ENCODE data around the gene PCAT7.
"Not testable (repeated sequence)": the region's sequence is repeated elsewhere in the genome, so short reads cannot be mapped to it uniquely, and the experiment has no call there.

The PCAT7 gene

GRCh38 chr9:94563548-94563947, 8.7 kb downstream of the PCAT7 start:
- no peak for DNase-seq (ENCODE audit: low read depth in 2 of 2)

GRCh38 chr9:94564279-94564678, 9.4 kb downstream of the PCAT7 start:
- not testable (repeated sequence) for DNase-seq (ENCODE audit: low read depth in 2 of 2)

GRCh38 chr9:94566550-94566949, 11.7 kb downstream of the PCAT7 start:
- no peak for DNase-seq (ENCODE audit: low read depth in 2 of 2)

- DNase-seq (ENCODE audit: low read depth in 2 of 2) = no peak
These were observed 12.4 kb downstream of the PCAT7 start for GRCh38 chr9:94567271-94567670.

- no peak for DNase-seq (ENCODE audit: low read depth in 2 of 2)
These were observed 13.5 kb downstream of the PCAT7 start for GRCh38 chr9:94568250-94568889.

GRCh38 chr9:94568972-94569712, 14.3 kb downstream of the PCAT7 start:
- DNase-seq (ENCODE audit: low read depth in 2 of 2) = no peak

GRCh38 chr9:94576131-94576530, 21.2 kb downstream of the PCAT7 start:
- no peak for DNase-seq (ENCODE audit: low read depth in 2 of 2)

GRCh38 chr9:94577036-94577435, 22.2 kb downstream of the PCAT7 start:
- no peak for DNase-seq (ENCODE audit: low read depth in 2 of 2)

GRCh38 chr9:94577571-94577970, 22.7 kb downstream of the PCAT7 start:
- no peak for DNase-seq (ENCODE audit: low read depth in 2 of 2)

GRCh38 chr9:94581728-94582127, 26.8 kb downstream of the PCAT7 start:
- DNase-seq (ENCODE audit: low read depth in 2 of 2) = no peak

- DNase-seq (ENCODE audit: low read depth in 2 of 2) = no peak
These were observed 29.7 kb downstream of the PCAT7 start for GRCh38 chr9:94584555-94584954.

GRCh38 chr9:94586316-94586715, 31.4 kb downstream of the PCAT7 start:
- no peak for DNase-seq (ENCODE audit: low read depth in 2 of 2)

GRCh38 chr9:94586814-94587213, 31.9 kb downstream of the PCAT7 start:
- DNase-seq (ENCODE audit: low read depth in 2 of 2) = no peak

GRCh38 chr9:94588681-94589080, 33.8 kb downstream of the PCAT7 start:
- DNase-seq (ENCODE audit: low read depth in 2 of 2) = no peak

GRCh38 chr9:94591046-94591545, 36.2 kb downstream of the PCAT7 start:
- not testable (repeated sequence) for DNase-seq (ENCODE audit: low read depth in 2 of 2)

GRCh38 chr9:94591876-94592275, 37.0 kb downstream of the PCAT7 start:
- DNase-seq (ENCODE audit: low read depth in 2 of 2) = no peak

- DNase-seq (ENCODE audit: low read depth in 2 of 2) = not testable (repeated sequence)
These were observed 37.8 kb downstream of the PCAT7 start for GRCh38 chr9:94592683-94593082.

- DNase-seq (ENCODE audit: low read depth in 2 of 2) = no peak
These were observed 38.8 kb downstream of the PCAT7 start, which contains the start of gene FBP2 for GRCh38 chr9:94593459-94594345. FBP2 (minus strand) TSS chr9:94593824; CDS start chr9:94593726, 98 bp downstream.

GRCh38 chr9:94599102-94599501, 44.2 kb downstream of the PCAT7 start:
- no peak for DNase-seq (ENCODE audit: low read depth in 2 of 2)

GRCh38 chr9:94600258-94600657, 45.4 kb downstream of the PCAT7 start:
- no peak for DNase-seq (ENCODE audit: low read depth in 2 of 2)

- no peak for DNase-seq (ENCODE audit: low read depth in 2 of 2)
These were observed 45.8 kb downstream of the PCAT7 start for GRCh38 chr9:94600715-94601114.

- no peak for DNase-seq (ENCODE audit: low read depth in 2 of 2)
These were observed 47.8 kb downstream of the PCAT7 start for GRCh38 chr9:94602666-94603065.

All from activated CD8-positive, alpha-beta memory T cell treated with anti-CD3 and anti-CD28 coated beads for 4 hours (primary cell).